SK-N-SH treated with all-trans-retinoic acid at 6 μM for 48 hours (cell line): Measurements from ENCODE around the gene BEND6.
A peak's percentile ranks its signal among the peaks of the same experiment; 100 is the strongest.

Experiments used
- ATAC-seq: fragments of 200-7000 bp; cut with Tn5 transposase; 3 replicates; pipeline ENCODE4 v1.9.1; 2020; ENCODE audit warnings: mild to moderate bottlenecking, moderate library complexity
- ARNTL ChIP-seq: fragments of 450-650 bp; formaldehyde crosslinking; IDR thresholded peaks from 2 replicates; pipeline ENCODE4 v1.5.0; 2020; ENCODE audit warnings: low read depth, mild to moderate bottlenecking, moderate library complexity, borderline replicate concordance
- BACH2 ChIP-seq: fragments of 250-450 bp; sonication (Bioruptor Pico); IDR thresholded peaks from 2 replicates; pipeline ENCODE4 v1.9.0; 2021; ENCODE audit warnings: mild to moderate bottlenecking, borderline replicate concordance
- CSDC2 ChIP-seq: fragments of 250-450 bp; sonication (Bioruptor Pico); IDR thresholded peaks from 2 replicates; pipeline ENCODE4 v1.5.0; 2020; ENCODE audit warnings: mild to moderate bottlenecking, moderate library complexity
- ESRRG ChIP-seq: fragments of 250-450 bp; sonication (Bioruptor Pico); IDR thresholded peaks from 2 replicates; pipeline ENCODE4 v1.6.1; 2021; ENCODE audit warnings: mild to moderate bottlenecking
- GLIS3 ChIP-seq: fragments of 250-450 bp; sonication (Bioruptor Pico); IDR thresholded peaks from 2 replicates; pipeline ENCODE4 v1.5.0; 2020; ENCODE audit warnings: mild to moderate bottlenecking, moderate library complexity
- OSR1 ChIP-seq: fragments of 250-450 bp; sonication (Bioruptor Pico); IDR thresholded peaks from 2 replicates; pipeline ENCODE4 v1.8.0; 2022; ENCODE audit warnings: moderate library complexity, mild to moderate bottlenecking, inconsistent platforms
- PPARA ChIP-seq: fragments of 250-450 bp; sonication (Bioruptor Pico); IDR thresholded peaks from 2 replicates; pipeline ENCODE4 v1.5.0; 2020; ENCODE audit warnings: mild to moderate bottlenecking, borderline replicate concordance
- RARB ChIP-seq: fragments of 250-450 bp; sonication (Bioruptor Pico); IDR thresholded peaks from 2 replicates; pipeline ENCODE4 v1.8.0; 2021; ENCODE audit warnings: mild to moderate bottlenecking, moderate library complexity
- SNAI2 ChIP-seq: fragments of 250-450 bp; sonication (Bioruptor Pico); IDR thresholded peaks from 2 replicates; pipeline ENCODE4 v1.5.0; 2020; ENCODE audit warnings: mild to moderate bottlenecking, moderate library complexity
- TCF4 ChIP-seq: fragments of 250-450 bp; sonication (Bioruptor Pico); IDR thresholded peaks from 2 replicates; pipeline ENCODE4 v1.8.0; 2021; ENCODE audit warnings: mild to moderate bottlenecking, moderate library complexity, borderline replicate concordance
- TOX ChIP-seq: fragments of 250-450 bp; sonication (Bioruptor Pico); IDR thresholded peaks from 2 replicates; pipeline ENCODE4 v1.8.0; 2021; ENCODE audit warnings: mild to moderate bottlenecking, moderate library complexity, borderline replicate concordance
- ZC3H10 ChIP-seq: fragments of 250-450 bp; sonication (Bioruptor Pico); IDR thresholded peaks from 2 replicates; pipeline ENCODE4 v1.5.1; 2021; ENCODE audit warnings: mild to moderate bottlenecking, moderate library complexity
- ZFP3 ChIP-seq: fragments of 250-450 bp; sonication (Bioruptor Pico); IDR thresholded peaks from 2 replicates; pipeline ENCODE4 v1.5.0; 2020; ENCODE audit warnings: mild to moderate bottlenecking, moderate library complexity
- ZNF565 ChIP-seq: fragments of 450-650 bp; formaldehyde crosslinking; conservative IDR thresholded peaks from 2 replicates; pipeline ENCODE4 v1.5.0; 2020; ENCODE audit warnings: low read depth, mild to moderate bottlenecking, moderate library complexity
- ZNF70 ChIP-seq: fragments of 450-650 bp; formaldehyde crosslinking; IDR thresholded peaks from 2 replicates; pipeline ENCODE4 v1.5.0; 2020; ENCODE audit warnings: mild to moderate bottlenecking, moderate library complexity
- TF ChIP-seq, protein P1 (sequence below): fragments of 250-450 bp; sonication (Bioruptor Pico); IDR thresholded peaks from 2 replicates; pipeline ENCODE4 v1.5.1; 2021; ENCODE audit warnings: mild to moderate bottlenecking, moderate library complexity
- TF ChIP-seq, protein P2 (sequence below): fragments of 250-450 bp; sonication (Bioruptor Pico); IDR thresholded peaks from 2 replicates; pipeline ENCODE4 v1.5.1; 2020; ENCODE audit warnings: low read depth, mild to moderate bottlenecking, moderate library complexity
- TF ChIP-seq, protein P3 (sequence below): fragments of 250-450 bp; sonication (Bioruptor Pico); IDR thresholded peaks from 2 replicates; pipeline ENCODE4 v1.5.0; 2020; ENCODE audit warnings: mild to moderate bottlenecking, moderate library complexity
- TF ChIP-seq, protein P4 (sequence below): fragments of 250-450 bp; sonication (Bioruptor Pico); IDR thresholded peaks from 2 replicates; pipeline ENCODE4 v1.8.0; 2020; ENCODE audit warnings: mild to moderate bottlenecking, moderate library complexity, borderline replicate concordance
- TF ChIP-seq, protein P5 (sequence below): fragments of 250-450 bp; sonication (Bioruptor Pico); IDR thresholded peaks from 2 replicates; pipeline ENCODE4 v1.8.0; 2021; ENCODE audit warnings: low read depth, mild to moderate bottlenecking, moderate library complexity, borderline replicate concordance

The BEND6 gene

DNA sequence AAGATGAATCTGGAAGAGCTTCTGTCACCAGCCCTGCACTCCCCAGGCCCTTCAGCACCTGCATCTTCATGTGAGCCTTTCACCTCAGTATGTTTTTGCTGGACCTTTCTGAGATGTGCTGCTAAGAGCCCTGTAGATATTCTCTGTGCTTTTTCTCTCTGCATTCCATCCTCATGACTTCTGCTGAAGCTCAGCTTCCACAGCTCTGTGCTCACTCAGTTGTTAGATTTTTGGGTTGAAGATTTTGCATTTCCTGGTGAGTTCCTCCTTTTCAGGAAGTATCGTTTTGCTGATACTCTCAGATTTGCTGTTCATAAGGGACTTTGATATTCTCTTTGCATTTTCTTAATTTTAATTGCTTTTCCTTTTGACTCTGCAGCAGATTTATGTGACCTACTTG, 109.9 kb downstream of the BEND6 start:
- no peak for TF ChIP-seq TOX (CRISPR knock-in tag)
- TF ChIP-seq, protein P1, sequence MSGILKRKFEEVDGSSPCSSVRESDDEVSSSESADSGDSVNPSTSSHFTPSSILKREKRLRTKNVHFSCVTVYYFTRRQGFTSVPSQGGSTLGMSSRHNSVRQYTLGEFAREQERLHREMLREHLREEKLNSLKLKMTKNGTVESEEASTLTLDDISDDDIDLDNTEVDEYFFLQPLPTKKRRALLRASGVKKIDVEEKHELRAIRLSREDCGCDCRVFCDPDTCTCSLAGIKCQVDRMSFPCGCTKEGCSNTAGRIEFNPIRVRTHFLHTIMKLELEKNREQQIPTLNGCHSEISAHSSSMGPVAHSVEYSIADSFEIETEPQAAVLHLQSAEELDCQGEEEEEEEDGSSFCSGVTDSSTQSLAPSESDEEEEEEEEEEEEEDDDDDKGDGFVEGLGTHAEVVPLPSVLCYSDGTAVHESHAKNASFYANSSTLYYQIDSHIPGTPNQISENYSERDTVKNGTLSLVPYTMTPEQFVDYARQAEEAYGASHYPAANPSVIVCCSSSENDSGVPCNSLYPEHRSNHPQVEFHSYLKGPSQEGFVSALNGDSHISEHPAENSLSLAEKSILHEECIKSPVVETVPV (CRISPR knock-in tag): no peak
- TF ChIP-seq RARB: no peak
- no peak for TF ChIP-seq ESRRG
- no peak for TF ChIP-seq BACH2 (CRISPR knock-in tag)
- TF ChIP-seq OSR1 (CRISPR knock-in tag): no peak
- TF ChIP-seq ZFP3 (CRISPR knock-in tag): no peak
- TF ChIP-seq, protein P2, sequence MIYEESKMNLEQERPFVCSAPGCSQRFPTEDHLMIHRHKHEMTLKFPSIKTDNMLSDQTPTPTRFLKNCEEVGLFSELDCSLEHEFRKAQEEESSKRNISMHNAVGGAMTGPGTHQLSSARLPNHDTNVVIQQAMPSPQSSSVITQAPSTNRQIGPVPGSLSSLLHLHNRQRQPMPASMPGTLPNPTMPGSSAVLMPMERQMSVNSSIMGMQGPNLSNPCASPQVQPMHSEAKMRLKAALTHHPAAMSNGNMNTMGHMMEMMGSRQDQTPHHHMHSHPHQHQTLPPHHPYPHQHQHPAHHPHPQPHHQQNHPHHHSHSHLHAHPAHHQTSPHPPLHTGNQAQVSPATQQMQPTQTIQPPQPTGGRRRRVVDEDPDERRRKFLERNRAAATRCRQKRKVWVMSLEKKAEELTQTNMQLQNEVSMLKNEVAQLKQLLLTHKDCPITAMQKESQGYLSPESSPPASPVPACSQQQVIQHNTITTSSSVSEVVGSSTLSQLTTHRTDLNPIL (CRISPR knock-in tag): no peak
- TF ChIP-seq, protein P3, sequence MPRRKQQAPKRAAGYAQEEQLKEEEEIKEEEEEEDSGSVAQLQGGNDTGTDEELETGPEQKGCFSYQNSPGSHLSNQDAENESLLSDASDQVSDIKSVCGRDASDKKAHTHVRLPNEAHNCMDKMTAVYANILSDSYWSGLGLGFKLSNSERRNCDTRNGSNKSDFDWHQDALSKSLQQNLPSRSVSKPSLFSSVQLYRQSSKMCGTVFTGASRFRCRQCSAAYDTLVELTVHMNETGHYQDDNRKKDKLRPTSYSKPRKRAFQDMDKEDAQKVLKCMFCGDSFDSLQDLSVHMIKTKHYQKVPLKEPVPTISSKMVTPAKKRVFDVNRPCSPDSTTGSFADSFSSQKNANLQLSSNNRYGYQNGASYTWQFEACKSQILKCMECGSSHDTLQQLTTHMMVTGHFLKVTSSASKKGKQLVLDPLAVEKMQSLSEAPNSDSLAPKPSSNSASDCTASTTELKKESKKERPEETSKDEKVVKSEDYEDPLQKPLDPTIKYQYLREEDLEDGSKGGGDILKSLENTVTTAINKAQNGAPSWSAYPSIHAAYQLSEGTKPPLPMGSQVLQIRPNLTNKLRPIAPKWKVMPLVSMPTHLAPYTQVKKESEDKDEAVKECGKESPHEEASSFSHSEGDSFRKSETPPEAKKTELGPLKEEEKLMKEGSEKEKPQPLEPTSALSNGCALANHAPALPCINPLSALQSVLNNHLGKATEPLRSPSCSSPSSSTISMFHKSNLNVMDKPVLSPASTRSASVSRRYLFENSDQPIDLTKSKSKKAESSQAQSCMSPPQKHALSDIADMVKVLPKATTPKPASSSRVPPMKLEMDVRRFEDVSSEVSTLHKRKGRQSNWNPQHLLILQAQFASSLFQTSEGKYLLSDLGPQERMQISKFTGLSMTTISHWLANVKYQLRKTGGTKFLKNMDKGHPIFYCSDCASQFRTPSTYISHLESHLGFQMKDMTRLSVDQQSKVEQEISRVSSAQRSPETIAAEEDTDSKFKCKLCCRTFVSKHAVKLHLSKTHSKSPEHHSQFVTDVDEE (CRISPR knock-in tag): no peak
- no peak for TF ChIP-seq ZNF565 (CRISPR knock-in tag)
- TF ChIP-seq ARNTL: no peak
- TF ChIP-seq ZNF70: no peak
- TF ChIP-seq, protein P4, sequence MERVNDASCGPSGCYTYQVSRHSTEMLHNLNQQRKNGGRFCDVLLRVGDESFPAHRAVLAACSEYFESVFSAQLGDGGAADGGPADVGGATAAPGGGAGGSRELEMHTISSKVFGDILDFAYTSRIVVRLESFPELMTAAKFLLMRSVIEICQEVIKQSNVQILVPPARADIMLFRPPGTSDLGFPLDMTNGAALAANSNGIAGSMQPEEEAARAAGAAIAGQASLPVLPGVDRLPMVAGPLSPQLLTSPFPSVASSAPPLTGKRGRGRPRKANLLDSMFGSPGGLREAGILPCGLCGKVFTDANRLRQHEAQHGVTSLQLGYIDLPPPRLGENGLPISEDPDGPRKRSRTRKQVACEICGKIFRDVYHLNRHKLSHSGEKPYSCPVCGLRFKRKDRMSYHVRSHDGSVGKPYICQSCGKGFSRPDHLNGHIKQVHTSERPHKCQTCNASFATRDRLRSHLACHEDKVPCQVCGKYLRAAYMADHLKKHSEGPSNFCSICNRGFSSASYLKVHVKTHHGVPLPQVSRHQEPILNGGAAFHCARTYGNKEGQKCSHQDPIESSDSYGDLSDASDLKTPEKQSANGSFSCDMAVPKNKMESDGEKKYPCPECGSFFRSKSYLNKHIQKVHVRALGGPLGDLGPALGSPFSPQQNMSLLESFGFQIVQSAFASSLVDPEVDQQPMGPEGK (CRISPR knock-in tag): no peak
- no peak for TF ChIP-seq CSDC2 (CRISPR knock-in tag)
- ATAC-seq: peak; percentile 94

DNA sequence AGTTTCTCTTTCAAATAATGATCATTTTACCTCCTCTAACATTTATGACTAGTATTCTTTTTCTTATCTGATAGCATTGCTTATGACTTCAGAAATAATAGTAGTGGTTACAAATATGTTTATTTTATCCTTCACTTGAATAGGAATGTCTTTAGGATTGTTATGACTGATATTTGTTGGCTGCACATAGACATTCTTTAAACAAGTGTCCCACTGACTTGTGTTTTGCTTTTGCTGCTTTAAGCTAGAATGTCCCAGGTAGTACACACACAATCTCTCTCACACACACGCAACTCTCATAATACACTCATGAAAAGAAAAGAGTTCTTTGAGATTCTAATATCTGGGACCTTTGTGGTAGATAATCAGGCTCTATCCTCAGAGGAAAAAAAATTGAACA, 113.2 kb downstream of the BEND6 start:
- no peak for TF ChIP-seq ZC3H10 (CRISPR knock-in tag)
- no peak for TF ChIP-seq SNAI2 (CRISPR knock-in tag)
- no peak for TF ChIP-seq ZFP3 (CRISPR knock-in tag)
- TF ChIP-seq OSR1 (CRISPR knock-in tag): no peak
- no peak for TF ChIP-seq PPARA (CRISPR knock-in tag)
- no peak for TF ChIP-seq TCF4
- TF ChIP-seq BACH2 (CRISPR knock-in tag): no peak
- TF ChIP-seq ZNF70: no peak
- TF ChIP-seq, protein P4 (CRISPR knock-in tag): no peak
- TF ChIP-seq GLIS3 (CRISPR knock-in tag): no peak
- no peak for TF ChIP-seq ARNTL
- TF ChIP-seq, protein P2 (CRISPR knock-in tag): no peak
- TF ChIP-seq, protein P5, sequence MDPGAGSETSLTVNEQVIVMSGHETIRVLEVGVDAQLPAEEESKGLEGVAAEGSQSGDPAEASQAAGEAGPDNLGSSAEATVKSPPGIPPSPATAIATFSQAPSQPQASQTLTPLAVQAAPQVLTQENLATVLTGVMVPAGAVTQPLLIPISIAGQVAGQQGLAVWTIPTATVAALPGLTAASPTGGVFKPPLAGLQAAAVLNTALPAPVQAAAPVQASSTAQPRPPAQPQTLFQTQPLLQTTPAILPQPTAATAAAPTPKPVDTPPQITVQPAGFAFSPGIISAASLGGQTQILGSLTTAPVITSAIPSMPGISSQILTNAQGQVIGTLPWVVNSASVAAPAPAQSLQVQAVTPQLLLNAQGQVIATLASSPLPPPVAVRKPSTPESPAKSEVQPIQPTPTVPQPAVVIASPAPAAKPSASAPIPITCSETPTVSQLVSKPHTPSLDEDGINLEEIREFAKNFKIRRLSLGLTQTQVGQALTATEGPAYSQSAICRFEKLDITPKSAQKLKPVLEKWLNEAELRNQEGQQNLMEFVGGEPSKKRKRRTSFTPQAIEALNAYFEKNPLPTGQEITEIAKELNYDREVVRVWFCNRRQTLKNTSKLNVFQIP: no peak
- TF ChIP-seq, protein P3 (CRISPR knock-in tag): no peak
- TF ChIP-seq, all 23 proteins: peak for 0
- no peak for ATAC-seq
